B cell (primary cell): ENCODE results near the gene HSPA12A. TPM values are rescaled to one million over a fixed set of nuclear protein-coding genes. Genes with fewer than 3 reads are reported as not detected.

ENCODE experiments used
- ATAC-seq: fragments of 200-7000 bp; cut with Tn5 transposase; one replicate; pipeline ENCODE4 v1.10.0; 2021; ENCODE audit warnings: low read depth, mild to moderate bottlenecking, moderate number of reproducible peaks, moderate library complexity
- CTCF ChIA-PET: fragments of 350-600 bp; sonication (Branson Sonifier 250); formaldehyde crosslinking; loops from one replicate; lab custom pipeline; 2021; ENCODE audit warnings: antibody characterized with exemption, inconsistent platforms; lab: Charles Lee
- POLR2A ChIA-PET: fragments of 350-600 bp; sonication (Branson Sonifier 250); formaldehyde crosslinking; loops from one replicate; lab custom pipeline; 2021; ENCODE audit warnings: antibody characterized with exemption; lab: Charles Lee
- DNase-seq: peaks from one replicate; pipeline ENCODE4 v3.0.0; 2013
- H2AFZ ChIP-seq: 2 replicates; pipeline ENCODE4 v1.6.1; 2012; ENCODE audit warnings: mild to moderate bottlenecking, low read depth, low read length; ENCODE audit not compliant: insufficient read depth, poor library complexity, severe bottlenecking
- H3K27ac ChIP-seq, 2 donors: 1 replicate in 1 of 2; 2 replicates in 1 of 2; pipeline ENCODE4 v1.5.1; 2012 to 2013; ENCODE audit warnings: low read length in 2 of 2, mild to moderate bottlenecking in 2 of 2, moderate library complexity in 1 of 2
- H3K27me3 ChIP-seq, 4 experiments: fragments of 200-600 bp in 1 of 4; sonication (generic) in 1 of 4; replicated peaks in 1 of 4; 1 replicate in 2 of 4; 2 replicates in 2 of 4; pipeline versions ENCODE4 v1.6.1 to v1.7.0; 2013 to 2016; ENCODE audit warnings: low read length in 3 of 4, mild to moderate bottlenecking in 2 of 4, mixed read lengths in 1 of 4, moderate library complexity in 1 of 4; ENCODE audit not compliant: insufficient read depth in 4 of 4, control insufficient read depth in 3 of 4; ENCODE audit errors: control extremely low read depth in 1 of 4
- H3K36me3 ChIP-seq, 2 experiments: replicated peaks in 1 of 2; 1 replicate in 1 of 2; 2 replicates in 1 of 2; pipeline versions ENCODE4 v1.6.1 to v1.7.1; 2013; ENCODE audit warnings: low read length in 1 of 2; ENCODE audit not compliant: insufficient read depth in 2 of 2, control insufficient read depth in 1 of 2; ENCODE audit errors: control extremely low read depth in 1 of 2, extremely low read depth in 1 of 2
- H3K4me1 ChIP-seq, 2 donors: fragments of 200-600 bp in 1 of 2; sonication (generic) in 1 of 2; 1 replicate in 1 of 2; 2 replicates in 1 of 2; pipeline versions ENCODE4 v1.5.1 to v1.6.1; 2013 to 2017; ENCODE audit warnings: low read length in 2 of 2; ENCODE audit not compliant: control insufficient read depth in 2 of 2, insufficient read depth in 2 of 2
- H3K4me2 ChIP-seq: replicated peaks from 2 replicates; pipeline ENCODE3; 2012; ENCODE audit warnings: mild to moderate bottlenecking, low read depth, low read length; ENCODE audit not compliant: poor library complexity, severe bottlenecking
- H3K4me3 ChIP-seq, 5 experiments: fragments of 200-600 bp in 1 of 5; sonication (generic) in 1 of 5; 1 replicate in 3 of 5; 2 replicates in 2 of 5; pipeline versions ENCODE4 v1.5.1 to v1.7.0; 2011 to 2016; ENCODE audit warnings: low read length in 4 of 5, mild to moderate bottlenecking in 4 of 5, low read depth in 2 of 5, control low read depth in 1 of 5, moderate library complexity in 1 of 5; ENCODE audit not compliant: insufficient read depth in 1 of 5; ENCODE audit errors: control extremely low read depth in 1 of 5, extremely low read depth in 1 of 5
- H3K79me2 ChIP-seq: fragments of 200-600 bp; sonication (generic); one replicate; pipeline ENCODE4 v1.6.0; 2016; ENCODE audit warnings: low read length; ENCODE audit not compliant: control insufficient read depth, insufficient read depth
- H3K9ac ChIP-seq: fragments of 200-600 bp; sonication (generic); 2 replicates; pipeline ENCODE4 v1.6.1; 2017; ENCODE audit warnings: mild to moderate bottlenecking, low read length, moderate library complexity
- H3K9me3 ChIP-seq, 3 donors: one replicate each; pipeline versions ENCODE4 v1.6.1 to v1.7.1; 2013; ENCODE audit warnings: low read length in 2 of 3; ENCODE audit not compliant: control insufficient read depth in 2 of 3, insufficient read depth in 1 of 3; ENCODE audit errors: control extremely low read depth in 1 of 3
- H4K20me1 ChIP-seq: 2 replicates; pipeline ENCODE4 v1.6.0; 2012; ENCODE audit warnings: mild to moderate bottlenecking, low read length; ENCODE audit not compliant: insufficient read depth, control insufficient read depth, poor library complexity, severe bottlenecking
- H3K27ac Mint-ChIP-seq: one replicate; pipeline ENCODE4 v1.8.0; 2021; ENCODE audit warnings: mixed read lengths
- H3K27me3 Mint-ChIP-seq: one replicate; pipeline ENCODE4 v1.8.0; 2021; ENCODE audit warnings: mixed read lengths
- H3K4me1 Mint-ChIP-seq: one replicate; pipeline ENCODE4 v1.8.0; 2021; ENCODE audit warnings: mixed read lengths
- H3K4me3 Mint-ChIP-seq: one replicate; pipeline ENCODE4 v1.8.0; 2021; ENCODE audit warnings: mixed read lengths
- H3K9me3 Mint-ChIP-seq: one replicate; pipeline ENCODE4 v1.8.0; 2022; ENCODE audit warnings: mixed read lengths; ENCODE audit not compliant: insufficient read depth
- EZH2 ChIP-seq: IDR thresholded peaks from 2 replicates; pipeline ENCODE4 v1.6.1; 2012; ENCODE audit warnings: borderline replicate concordance, low read depth, mild to moderate bottlenecking, moderate library complexity, low read length; ENCODE audit not compliant: insufficient read depth, poor library complexity, severe bottlenecking
- WGBS: methylation state at CpG from one replicate; pipeline ENCODE4 v1.1.5; 2013; ENCODE audit warnings: missing lambda C conversion rate; ENCODE audit not compliant: insufficient coverage; 5-methylcytosine and 5-hydroxymethylcytosine counted together
- intact Hi-C: fragments of 100-400 bp; cut with micrococcal nuclease; formaldehyde crosslinking; loops from one replicate; pipeline ENCODE4 v1.10.0; 2022
- polyA plus RNA-seq: library from polyadenylated mRNA; depleted of rRNA; stranded (reverse); fragments of >200 nt; gene quantifications from 2 replicates; pipeline ENCODE4 v1.2.3, GENCODE V29; 2012
- total RNA-seq, 2 donors: library from RNA; stranded (reverse); fragments of 120-200 nt in 1 of 2; gene quantifications; 1 replicate in 1 of 2; 2 replicates in 1 of 2; pipeline versions ENCODE4 v1.2.3 to v1.2.4, GENCODE V29; 2013 to 2022
- TF ChIP-seq, protein P1 (sequence below): fragments of 200-600 bp; IDR thresholded peaks from one replicate; pipeline ENCODE4 v1.8.0; 2022; ENCODE audit warnings: antibody characterized with exemption, mild to moderate bottlenecking

Gene HSPA12A
- total and polyA plus RNA-seq, 2 donors (not counting 1 experiment from before 2014, with no cell fraction given) = 2.1 to 17.7 TPM

DNA sequence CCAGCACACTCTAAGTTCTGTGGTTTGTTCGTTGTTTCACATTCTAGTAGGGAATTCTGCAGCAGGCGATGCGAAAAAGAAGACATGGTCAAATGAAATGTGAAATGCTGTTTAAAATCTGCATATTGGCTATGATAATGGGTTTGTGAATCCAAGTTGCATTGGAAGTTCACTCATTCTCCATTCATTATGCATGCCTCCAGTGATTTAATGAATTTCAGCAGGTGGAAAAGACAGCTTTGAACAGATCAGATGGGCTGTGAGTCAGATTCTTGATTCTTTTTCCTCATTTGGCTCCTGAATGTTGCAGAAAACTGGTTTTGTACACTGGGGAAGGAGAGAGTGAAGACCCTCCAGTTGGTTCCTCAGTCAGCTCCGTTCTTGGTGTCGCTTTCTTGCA, 69.5 kb downstream of the HSPA12A start:
- peaks cover 0 to 4% (median 0%) of the 10 kb centered on the region in 4 experiments for H3K27me3 ChIP-seq
- H3K4me1 Mint-ChIP-seq = no peaks in the 10 kb centered on the region
- WGBS = 90% methylated on average over 2 of the region's 5 CpGs
- H3K27ac Mint-ChIP-seq = no peak overlapping the region
- peaks cover 19% of the 10 kb centered on the region for H3K27me3 Mint-ChIP-seq
- ChIA-PET CTCF (no interaction called here), POLR2A (no interaction called here)
- no peak overlapping the region for H3K4me3 ChIP-seq
- H2AFZ ChIP-seq = no peak overlapping the region
- H3K9me3 Mint-ChIP-seq = no peaks in the 10 kb centered on the region
- intact Hi-C loops = no loop called here
- no peak overlapping the region for H3K4me2 ChIP-seq
- H3K4me3 Mint-ChIP-seq = no peak overlapping the region
- no peaks in the 10 kb centered on the region for H3K36me3 ChIP-seq
- H3K27ac ChIP-seq = no peak overlapping the region
- H4K20me1 ChIP-seq = no peaks in the 10 kb centered on the region
- no peak for ATAC-seq
- H3K4me1 ChIP-seq = no peaks in the 10 kb centered on the region
- TF ChIP-seq, protein P1, sequence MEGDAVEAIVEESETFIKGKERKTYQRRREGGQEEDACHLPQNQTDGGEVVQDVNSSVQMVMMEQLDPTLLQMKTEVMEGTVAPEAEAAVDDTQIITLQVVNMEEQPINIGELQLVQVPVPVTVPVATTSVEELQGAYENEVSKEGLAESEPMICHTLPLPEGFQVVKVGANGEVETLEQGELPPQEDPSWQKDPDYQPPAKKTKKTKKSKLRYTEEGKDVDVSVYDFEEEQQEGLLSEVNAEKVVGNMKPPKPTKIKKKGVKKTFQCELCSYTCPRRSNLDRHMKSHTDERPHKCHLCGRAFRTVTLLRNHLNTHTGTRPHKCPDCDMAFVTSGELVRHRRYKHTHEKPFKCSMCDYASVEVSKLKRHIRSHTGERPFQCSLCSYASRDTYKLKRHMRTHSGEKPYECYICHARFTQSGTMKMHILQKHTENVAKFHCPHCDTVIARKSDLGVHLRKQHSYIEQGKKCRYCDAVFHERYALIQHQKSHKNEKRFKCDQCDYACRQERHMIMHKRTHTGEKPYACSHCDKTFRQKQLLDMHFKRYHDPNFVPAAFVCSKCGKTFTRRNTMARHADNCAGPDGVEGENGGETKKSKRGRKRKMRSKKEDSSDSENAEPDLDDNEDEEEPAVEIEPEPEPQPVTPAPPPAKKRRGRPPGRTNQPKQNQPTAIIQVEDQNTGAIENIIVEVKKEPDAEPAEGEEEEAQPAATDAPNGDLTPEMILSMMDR = no peak
- TF ChIP-seq EZH2 = no peak
- no peak overlapping the region for H3K9ac ChIP-seq
- no peaks in the 10 kb centered on the region for H3K79me2 ChIP-seq
- no peak for DNase-seq
- H3K9me3 ChIP-seq = no peaks in the 10 kb centered on the region

DNA sequence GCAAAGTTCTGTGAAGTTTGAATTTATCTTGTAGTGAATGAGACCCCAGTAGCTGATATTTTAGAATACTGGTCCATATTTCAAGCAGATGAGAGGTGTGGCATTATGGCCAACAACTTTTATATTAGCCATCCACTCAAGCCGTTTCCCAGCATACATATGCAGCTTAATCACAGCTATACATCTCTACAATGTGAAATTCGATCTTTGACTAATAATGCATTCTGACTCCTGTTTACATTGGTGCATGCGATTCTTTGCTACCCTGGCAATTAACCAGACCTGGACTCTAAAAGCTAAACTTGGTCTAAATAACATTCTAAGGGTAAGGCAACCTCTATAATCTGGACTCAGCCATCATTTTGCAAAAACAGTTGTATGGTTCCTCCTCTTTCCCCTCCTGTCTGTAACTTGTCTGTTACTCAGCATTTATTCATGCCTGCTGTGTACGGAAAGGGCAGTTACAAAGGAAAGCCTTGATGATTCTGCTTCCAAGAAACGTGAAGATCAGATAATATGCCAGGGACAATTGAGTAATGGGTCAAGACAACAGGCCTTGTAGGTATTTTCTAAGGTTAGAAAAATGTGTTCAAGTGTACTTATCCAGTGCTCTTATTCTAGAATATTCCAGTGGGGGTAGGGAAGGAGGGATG, 71.0 kb downstream of the HSPA12A start:
- Mint-ChIP-seq H3K27ac (no peak overlapping the region), H3K9me3 (no peaks in the 10 kb centered on the region), H3K4me1 (no peaks in the 10 kb centered on the region), H3K4me3 (no peak overlapping the region), H3K27me3 (peaks cover 22% of the 10 kb centered on the region)
- Histone ChIP-seq H3K4me1 (no peaks in the 10 kb centered on the region), H3K9ac (no peak overlapping the region), H3K79me2 (no peaks in the 10 kb centered on the region), H3K4me2 (no peak overlapping the region), H3K4me3 (no peak overlapping the region), H4K20me1 (no peaks in the 10 kb centered on the region), H3K36me3 (no peaks in the 10 kb centered on the region), H3K27ac (no peak overlapping the region), H3K9me3 (peaks cover 0 to 3% (median 0%) of the 10 kb centered on the region in 3 donors), H3K27me3 (peaks cover 0 to 7% (median 0%) of the 10 kb centered on the region in 4 experiments), H2AFZ (no peak overlapping the region)
- TF ChIP-seq, protein P1 = no peak
- TF ChIP-seq EZH2 = no peak
- intact Hi-C loops = no loop called here
- no peak for ATAC-seq
- CTCF ChIA-PET = no interaction called here
- DNase-seq = no peak
- WGBS = 81% methylated on average over 4 of the region's 5 CpGs
- POLR2A ChIA-PET = no interaction called here
